Aorta (tissue), 5 donors: ENCODE data around the gene CMSS1. TPM values are rescaled to one million over a fixed set of nuclear protein-coding genes. Genes with fewer than 3 reads are reported as not detected.

ENCODE experiments used
- ATAC-seq: fragments of 200-7000 bp; cut with Tn5 transposase; one replicate; pipeline ENCODE4 v1.9.1; 2022; ENCODE audit warnings: moderate library complexity; ENCODE audit not compliant: low FRiP score
- DNase-seq, 2 donors: peaks; one replicate each; pipeline ENCODE4 v3.0.0-alpha.2; 2020
- H3K27ac ChIP-seq, 2 donors: one replicate each; pipeline ENCODE4 v1.5.1; 2013; ENCODE audit warnings: low read length in 2 of 2, mild to moderate bottlenecking in 2 of 2, moderate library complexity in 2 of 2, control low read depth in 1 of 2, inconsistent platforms in 1 of 2, low read depth in 1 of 2
- H3K27me3 ChIP-seq, 2 donors: one replicate each; pipeline ENCODE4 v1.6.1; 2013; ENCODE audit warnings: control low read depth in 1 of 2, low read length in 1 of 2, mild to moderate bottlenecking in 1 of 2, moderate library complexity in 1 of 2; ENCODE audit not compliant: insufficient read depth in 2 of 2, control insufficient read depth in 1 of 2
- H3K36me3 ChIP-seq, 2 donors: one replicate each; pipeline ENCODE4 v1.6.1; 2013; ENCODE audit warnings: control low read depth in 1 of 2, low read length in 1 of 2, mild to moderate bottlenecking in 1 of 2; ENCODE audit not compliant: insufficient read depth in 2 of 2, control insufficient read depth in 1 of 2
- H3K4me1 ChIP-seq, 2 donors: one replicate each; pipeline ENCODE4 v1.6.1; 2013; ENCODE audit warnings: low read length in 2 of 2, control low read depth in 1 of 2, mild to moderate bottlenecking in 1 of 2, moderate library complexity in 1 of 2; ENCODE audit not compliant: insufficient read depth in 2 of 2, control insufficient read depth in 1 of 2
- H3K4me3 ChIP-seq, 2 donors: one replicate each; pipeline ENCODE4 v1.5.1; 2013; ENCODE audit warnings: low read length in 2 of 2, control low read depth in 1 of 2, mild to moderate bottlenecking in 1 of 2
- H3K9me3 ChIP-seq: one replicate; pipeline ENCODE4 v1.6.1; 2013; ENCODE audit warnings: mild to moderate bottlenecking, low read length; ENCODE audit not compliant: control insufficient read depth
- WGBS, 2 donors: extraction: QIAGEN DNeasy Blood & Tissue Kit; methylation state at CpG; one replicate each; pipeline ENCODE4 v1.1.7; 2013; 5-methylcytosine and 5-hydroxymethylcytosine counted together
- intact Hi-C, 2 donors: fragments of 100-400 bp; cut with DNase I; formaldehyde crosslinking; loops; one replicate each; pipeline versions ENCODE4 v1.14.2 to v1.15.0; 2022
- polyA plus RNA-seq, 2 donors: library from polyadenylated mRNA; stranded (reverse); fragments of 200-250 nt; gene quantifications; one replicate each; pipeline ENCODE4 v1.2.3, GENCODE V29; 2013
- total RNA-seq, 2 donors: library from RNA; stranded (reverse); fragmentation: NEBNext Ultra II Directional; extraction: Animal tissue kit (Norgen Biotek cat#: 25700); gene quantifications; one replicate each; pipeline ENCODE4 v1.2.1, GENCODE V29; 2021
- donor health status: healthy with polysubstance abuse.
- donor health status: Bipolar disorder and iron deficiency.
- donor health status: DM: no; HTN: no; CAD: no.
- donor health status: DM: no; HTN: no; CAD: no.
- donor health status: DM: yes; HTN: yes; CAD: no.

Gene CMSS1
- total and polyA plus RNA-seq, 4 donors: 21.3 to 36.3 (median 33.3) TPM

DNA sequence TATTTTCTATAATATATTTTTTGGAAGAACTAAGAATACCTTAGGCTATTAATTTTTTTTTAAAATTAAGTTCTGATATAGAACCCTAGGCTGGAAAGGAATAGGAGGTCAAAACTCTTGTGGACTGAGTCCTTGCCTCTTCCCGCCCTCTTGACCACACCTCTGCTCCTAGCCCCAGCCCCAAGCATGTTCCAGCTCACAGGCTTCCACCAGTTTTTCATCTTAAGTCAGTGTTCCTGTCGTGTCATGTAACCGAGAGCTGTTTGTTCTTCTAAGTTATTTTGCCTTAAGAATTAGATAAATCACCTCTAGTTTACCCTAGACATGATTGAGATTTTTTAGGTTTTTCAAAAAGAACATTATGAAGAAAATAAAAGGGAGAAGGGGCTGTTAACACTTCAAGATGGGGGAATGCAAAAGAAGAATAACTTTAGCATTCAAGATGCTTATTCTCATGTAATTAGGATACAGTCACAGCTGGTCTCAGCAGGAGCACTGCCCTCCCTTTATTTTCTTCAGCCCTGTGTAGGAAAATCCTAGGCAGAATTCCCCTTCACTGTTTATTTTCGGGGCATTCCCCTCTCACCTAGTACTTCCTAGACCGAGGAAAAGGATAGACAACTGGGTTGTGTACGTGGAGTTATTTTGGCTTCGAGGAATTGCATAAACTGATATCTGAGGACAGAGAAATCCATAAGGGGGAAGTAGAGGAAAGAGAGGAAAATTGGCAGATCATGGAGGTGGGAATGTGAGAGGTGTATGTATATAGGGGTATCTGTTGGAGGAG is 110.2 kb downstream of the CMSS1 start:
- DNase-seq: no peak
- Histone ChIP-seq H3K4me3 (no peak overlapping the region), H3K36me3 (no peaks in the 10 kb centered on the region), H3K4me1 (peaks cover 8 to 10% of the 10 kb centered on the region in 2 donors), H3K9me3 (no peaks in the 10 kb centered on the region), H3K27ac (peak overlapping the region in 1 of 2 donors; percentile 1), H3K27me3 (no peaks in the 10 kb centered on the region)
- 55 to 64% methylated on average over 7 of the region's 7 CpGs for WGBS, 2 donors
- intact Hi-C loops: loop anchor here in 1 of 2 donors (5.0 kb wide), 1 partner anchor 51 kb away; no protein-coding TSS in a partner anchor
- ATAC-seq: no peak

GRCh38 chr3:99928771-99929744 is 111.4 kb downstream of the CMSS1 start:
- intact Hi-C loops: loop anchor here in 1 of 2 donors (5.0 kb wide), 1 partner anchor 52 kb away; no protein-coding TSS in a partner anchor

GRCh38 chr3:99929745-99930139 is 112.1 kb downstream of the CMSS1 start:
- H3K4me3 ChIP-seq: no peak overlapping the region
- no peaks in the 10 kb centered on the region for H3K27me3 ChIP-seq
- ATAC-seq: peak; percentile 63
- peak overlapping the region; percentile 91 to 98 for H3K27ac ChIP-seq
- DNase-seq: peak; percentile 56 to 83
- no peaks in the 10 kb centered on the region for H3K36me3 ChIP-seq
- no peaks in the 10 kb centered on the region for H3K9me3 ChIP-seq
- intact Hi-C loops: loop anchor here in 1 of 2 donors (5.0 kb wide), 1 partner anchor 52 kb away; no protein-coding TSS in a partner anchor
- WGBS, 2 donors: 7 to 8% methylated on average over 3 of the region's 3 CpGs
- peaks cover 10% of the 10 kb centered on the region in 2 donors for H3K4me1 ChIP-seq

More at GRCh38 chr3:99928771-99929744, 111.4 kb downstream of the CMSS1 start:
- WGBS, 2 donors: 25% methylated on average over 7 of the region's 7 CpGs
- Histone ChIP-seq H3K27me3 (no peaks in the 10 kb centered on the region), H3K4me1 (peaks cover 8 to 10% of the 10 kb centered on the region in 2 donors), H3K4me3 (no peak overlapping the region), H3K9me3 (no peaks in the 10 kb centered on the region), H3K27ac (peak overlapping the region; percentile 91 to 98), H3K36me3 (no peaks in the 10 kb centered on the region)
- DNase-seq (no peak), ATAC-seq (peak; percentile 47)

- no peak for DNase-seq
- 78 to 81% methylated on average over 1 of the region's 1 CpG for WGBS, 2 donors
- Histone ChIP-seq H3K4me3 (no peak overlapping the region), H3K27me3 (no peaks in the 10 kb centered on the region), H3K4me1 (peaks cover 8 to 12% of the 10 kb centered on the region in 2 donors), H3K27ac (peak overlapping the region; percentile 80 to 99), H3K9me3 (no peaks in the 10 kb centered on the region), H3K36me3 (no peaks in the 10 kb centered on the region)
- intact Hi-C loops: no loop called here
- no peak for ATAC-seq
Observed at GRCh38 chr3:99931059-99931458, 113.4 kb downstream of the CMSS1 start.

GRCh38 chr3:99933971-99934750 is 116.5 kb downstream of the CMSS1 start:
- peaks cover 8 to 16% of the 10 kb centered on the region in 2 donors for H3K4me1 ChIP-seq
- H3K36me3 ChIP-seq: no peaks in the 10 kb centered on the region
- DNase-seq (no peak), ATAC-seq (no peak)
- H3K4me3 ChIP-seq: no peak overlapping the region
- intact Hi-C loops: no loop called here
- no peaks in the 10 kb centered on the region for H3K27me3 ChIP-seq
- 91 to 95% methylated on average over 5 of the region's 5 CpGs for WGBS, 2 donors
- H3K27ac ChIP-seq: peak overlapping the region in 1 of 2 donors; percentile 40
- H3K9me3 ChIP-seq: no peaks in the 10 kb centered on the region

- no peak for DNase-seq
- WGBS, 2 donors: 5 to 6% methylated on average over 4 of the region's 4 CpGs
- no peaks in the 10 kb centered on the region for H3K9me3 ChIP-seq
- no peaks in the 10 kb centered on the region for H3K36me3 ChIP-seq
- intact Hi-C loops: loop anchor here (5.0 kb wide), 2 partner anchors 63 to 68 kb away; no protein-coding TSS in a partner anchor
- H3K4me1 ChIP-seq: peaks cover 8 to 18% of the 10 kb centered on the region in 2 donors
- peak overlapping the region; percentile 22 to 59 for H3K27ac ChIP-seq
- peak; percentile 48 for ATAC-seq
- H3K27me3 ChIP-seq: no peaks in the 10 kb centered on the region
- H3K4me3 ChIP-seq: no peak overlapping the region
Observed at GRCh38 chr3:99934975-99935797, 117.5 kb downstream of the CMSS1 start.

DNA sequence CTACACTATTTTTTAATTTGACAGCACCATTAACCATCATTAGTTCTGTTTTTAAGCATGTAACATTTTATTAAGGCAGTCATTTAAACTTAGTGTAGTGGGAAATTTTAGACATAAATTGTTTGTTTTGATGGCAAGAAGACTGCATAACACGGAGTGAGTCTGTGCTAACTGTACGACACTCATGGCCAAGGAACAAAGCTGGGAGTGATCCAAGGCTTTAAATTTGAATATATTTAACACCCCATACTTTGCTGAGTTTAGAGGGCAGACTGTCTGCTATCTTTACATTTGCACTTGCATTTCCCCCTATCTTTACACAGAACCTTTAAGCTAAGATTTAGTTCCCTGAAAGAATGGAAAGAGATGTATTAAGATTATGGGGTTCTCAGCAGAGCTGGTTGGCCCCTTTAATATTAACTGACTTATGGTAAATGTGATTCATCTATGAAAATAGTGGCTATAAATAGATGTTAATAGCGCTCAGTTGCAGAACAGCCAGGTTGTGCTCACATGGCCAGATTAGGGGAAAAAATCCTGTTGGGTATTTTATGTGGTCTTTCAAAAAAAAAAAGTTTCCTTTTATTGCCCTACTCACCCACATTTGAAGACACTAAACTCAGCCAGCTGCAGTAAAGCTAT is 120.7 kb downstream of the CMSS1 start:
- 0 to 7% methylated on average over 3 of the region's 3 CpGs for WGBS, 2 donors
- H3K4me1 ChIP-seq: peaks cover 9 to 20% of the 10 kb centered on the region in 2 donors
- peak; percentile 55 for ATAC-seq
- no peaks in the 10 kb centered on the region for H3K36me3 ChIP-seq
- intact Hi-C loops: loop anchor here (5.0 kb wide), 2 partner anchors 66 to 71 kb away; no protein-coding TSS in a partner anchor
- DNase-seq: no peak
- H3K4me3 ChIP-seq: no peak overlapping the region
- H3K9me3 ChIP-seq: no peaks in the 10 kb centered on the region
- no peaks in the 10 kb centered on the region for H3K27me3 ChIP-seq
- peak overlapping the region; percentile 80 to 100 for H3K27ac ChIP-seq
